Measurements from ENCODE around the gene WDR31.
"Not testable (repeated sequence)": the region's sequence is repeated elsewhere in the genome, so short reads cannot be mapped to it uniquely, and the experiment has no call there.

The WDR31 gene

DNA sequence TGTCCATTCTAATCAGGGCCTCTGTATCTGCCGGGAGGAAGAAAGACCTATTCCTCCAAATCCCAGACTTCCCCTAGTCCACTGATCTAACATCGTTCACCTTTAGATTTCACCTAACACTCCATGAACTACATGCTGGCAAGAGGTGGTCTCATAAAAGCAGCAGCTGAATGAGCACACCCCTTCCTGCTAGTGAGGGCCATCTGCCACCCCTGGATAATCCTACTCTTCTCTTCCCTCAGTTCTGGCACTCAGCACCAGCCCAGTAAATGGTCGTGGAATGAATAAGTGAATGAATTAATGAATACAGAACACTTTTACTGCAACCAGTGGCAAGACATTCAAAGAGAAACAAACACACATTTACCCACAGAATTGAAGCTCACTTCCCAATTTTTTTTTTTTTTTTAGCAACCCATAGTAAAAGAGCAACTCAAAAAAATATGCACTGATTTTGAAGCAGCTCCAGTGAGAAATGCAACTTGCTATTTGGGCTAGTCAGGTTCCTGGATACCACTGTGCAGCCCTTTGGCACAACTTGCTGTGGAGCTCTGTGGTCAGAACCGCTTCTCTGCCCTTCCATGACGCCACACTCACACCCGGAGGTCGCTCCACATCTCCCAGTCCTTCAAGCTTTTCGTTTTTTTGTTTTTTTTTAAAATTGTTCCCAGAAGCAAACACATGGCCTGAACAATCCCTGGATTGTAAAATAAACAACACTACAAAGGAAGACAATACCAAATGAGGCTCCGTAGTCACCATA is 43.1 kb downstream of the WDR31 start:
- H4K8ac ChIP-seq (ENCODE audit: low read depth, low read length) = no peak overlapping the region
- H3K4me1 ChIP-seq (ENCODE audit: control insufficient read depth in 2 of 2, insufficient read depth in 1 of 2, low read depth in 1 of 2, low read length in 2 of 2) = no peaks in the 10 kb centered on the region
- no peak overlapping the region for H2BK15ac ChIP-seq (ENCODE audit: low read length)
- no peak overlapping the region for H2BK12ac ChIP-seq (ENCODE audit: low read length)
- H3K79me1 ChIP-seq (ENCODE audit: low read depth, low read length) = no peaks in the 10 kb centered on the region
- H3K27ac ChIP-seq (replicated peaks; ENCODE audit: low read length) = no peak overlapping the region
- H2BK5ac ChIP-seq (ENCODE audit: low read length) = no peak overlapping the region
- DNase-seq (ENCODE audit: low spot score) = no peak
- H3K4me2 ChIP-seq (ENCODE audit: insufficient read depth, low read length, poor library complexity, severe bottlenecking) = no peak overlapping the region
- H3K36me3 ChIP-seq (replicated peaks in 1 of 2; ENCODE audit: control insufficient read depth in 2 of 2, insufficient read depth in 2 of 2, low read length in 2 of 2) = peaks cover 10 to 24% of the 10 kb centered on the region in 2 donors
- H3K4ac ChIP-seq (ENCODE audit: low read length) = no peak overlapping the region
- no peak overlapping the region for H2AK5ac ChIP-seq (ENCODE audit: low read depth, low read length)
- no peak overlapping the region for H4K91ac ChIP-seq (ENCODE audit: low read depth, low read length, poor library complexity)
- WGBS, 2 donors (ENCODE audit: extremely low coverage in 2 of 2, insufficient read length in 2 of 2, insufficient replicate concordance in 1 of 2) = no CpG with 5 or more reads among the region's 9 CpGs
- H3K14ac ChIP-seq (ENCODE audit: low read length) = no peak overlapping the region
- H3K27me3 ChIP-seq (ENCODE audit: control insufficient read depth in 3 of 3, insufficient read depth in 3 of 3, low read depth in 1 of 3, low read length in 3 of 3) = no peaks in the 10 kb centered on the region
- no peak overlapping the region for H3K4me3 ChIP-seq (ENCODE audit: low read length in 2 of 2)
- no peak overlapping the region for H3K9ac ChIP-seq (ENCODE audit: low read depth, low read length, poor library complexity)
- H2AFZ ChIP-seq (ENCODE audit: low read length) = no peak overlapping the region
- no peak overlapping the region for H3K23ac ChIP-seq (ENCODE audit: low read depth, low read length, poor library complexity)
- H3K18ac ChIP-seq (ENCODE audit: low read length) = no peak overlapping the region
- H3K9me3 ChIP-seq (replicated peaks in 1 of 2; ENCODE audit: control insufficient read depth in 2 of 2, insufficient read depth in 1 of 2, low read depth in 1 of 2, low read length in 2 of 2) = no peaks in the 10 kb centered on the region
- no peak overlapping the region for H2BK120ac ChIP-seq (ENCODE audit: low read depth, low read length)

DNA sequence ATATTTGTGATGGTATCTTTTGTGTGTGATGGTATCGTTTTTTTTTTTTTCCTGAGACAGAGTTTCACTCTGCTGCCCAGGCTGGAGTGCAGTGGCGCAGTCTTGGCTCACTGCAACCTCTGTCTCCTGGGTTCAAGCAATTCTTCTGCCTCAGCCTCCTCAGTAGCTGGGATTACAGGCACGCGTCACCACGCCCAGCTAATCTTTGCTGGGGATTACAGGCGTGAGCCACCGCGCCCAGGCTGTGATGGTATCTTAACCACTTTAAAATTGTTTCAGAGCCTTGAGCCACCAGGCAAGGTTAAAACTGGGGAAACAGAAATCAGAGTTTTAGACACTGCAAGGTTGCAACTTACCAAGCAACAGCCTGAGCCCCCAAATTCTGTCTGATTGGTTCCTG is 43.8 kb downstream of the WDR31 start:
- H3K9ac ChIP-seq (ENCODE audit: low read depth, low read length, poor library complexity); H2AFZ ChIP-seq (ENCODE audit: low read length); H2AK5ac ChIP-seq (ENCODE audit: low read depth, low read length); H4K8ac ChIP-seq (ENCODE audit: low read depth, low read length); H3K27me3 ChIP-seq (ENCODE audit: control insufficient read depth in 3 of 3, insufficient read depth in 3 of 3, low read depth in 1 of 3, low read length in 3 of 3); H2BK120ac ChIP-seq (ENCODE audit: low read depth, low read length); H2BK15ac ChIP-seq (ENCODE audit: low read length); H3K4ac ChIP-seq (ENCODE audit: low read length); H3K4me3 ChIP-seq (ENCODE audit: low read length in 2 of 2); H3K79me1 ChIP-seq (ENCODE audit: low read depth, low read length); DNase-seq (ENCODE audit: low spot score); H3K18ac ChIP-seq (ENCODE audit: low read length); H3K4me2 ChIP-seq (ENCODE audit: insufficient read depth, low read length, poor library complexity, severe bottlenecking); H2BK12ac ChIP-seq (ENCODE audit: low read length); H3K4me1 ChIP-seq (ENCODE audit: control insufficient read depth in 2 of 2, insufficient read depth in 1 of 2, low read depth in 1 of 2, low read length in 2 of 2); H3K27ac ChIP-seq (replicated peaks; ENCODE audit: low read length); H3K14ac ChIP-seq (ENCODE audit: low read length); H3K23ac ChIP-seq (ENCODE audit: low read depth, low read length, poor library complexity); H4K91ac ChIP-seq (ENCODE audit: low read depth, low read length, poor library complexity); H2BK5ac ChIP-seq (ENCODE audit: low read length); H3K9me3 ChIP-seq (replicated peaks in 1 of 2; ENCODE audit: control insufficient read depth in 2 of 2, insufficient read depth in 1 of 2, low read depth in 1 of 2, low read length in 2 of 2): not testable (repeated sequence)
- H3K36me3 ChIP-seq (replicated peaks in 1 of 2; ENCODE audit: control insufficient read depth in 2 of 2, insufficient read depth in 2 of 2, low read length in 2 of 2) = peaks cover 15 to 31% of the 10 kb centered on the region in 2 donors
- WGBS, 2 donors (ENCODE audit: extremely low coverage in 2 of 2, insufficient read length in 2 of 2, insufficient replicate concordance in 1 of 2) = no CpG with 5 or more reads among the region's 8 CpGs

DNA sequence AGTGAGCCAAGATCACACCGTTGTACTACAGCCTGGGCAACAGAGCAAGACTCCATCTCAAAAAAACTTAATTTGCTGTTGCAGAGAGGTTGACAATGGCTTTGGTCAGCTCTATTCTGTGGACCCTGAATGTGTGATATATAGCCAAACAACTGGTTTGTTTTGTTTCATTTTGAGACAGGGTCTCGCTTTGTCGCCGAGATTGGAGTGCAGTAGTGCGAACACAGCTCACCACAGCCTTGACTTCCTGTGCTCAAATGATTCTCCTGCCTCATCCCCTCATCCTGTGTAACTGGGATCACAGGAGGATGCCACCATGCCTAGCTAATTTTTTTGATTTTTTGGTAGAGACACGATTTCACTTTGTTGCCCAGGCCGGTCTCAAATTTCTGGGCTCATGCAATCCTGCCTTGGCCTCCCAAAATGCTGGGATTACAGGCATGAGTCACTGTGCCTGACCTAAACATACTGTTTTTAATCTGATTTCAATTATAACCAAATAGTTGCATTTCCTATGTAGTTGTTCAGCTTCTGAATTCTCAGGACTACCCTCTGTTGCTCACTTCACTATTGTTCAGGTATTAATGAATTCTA is 46.7 kb downstream of the WDR31 start:
- Histone ChIP-seq H2AK5ac (ENCODE audit: low read depth, low read length) (no peak overlapping the region), H4K91ac (ENCODE audit: low read depth, low read length, poor library complexity) (no peak overlapping the region), H2BK12ac (ENCODE audit: low read length) (no peak overlapping the region), H2BK15ac (ENCODE audit: low read length) (no peak overlapping the region), H3K36me3 (replicated peaks in 1 of 2; ENCODE audit: control insufficient read depth in 2 of 2, insufficient read depth in 2 of 2, low read length in 2 of 2) (peaks cover 26 to 60% of the 10 kb centered on the region in 2 donors), H3K14ac (ENCODE audit: low read length) (no peak overlapping the region), H3K79me1 (ENCODE audit: low read depth, low read length) (no peaks in the 10 kb centered on the region), H3K9ac (ENCODE audit: low read depth, low read length, poor library complexity) (no peak overlapping the region), H3K4ac (ENCODE audit: low read length) (no peak overlapping the region), H3K27ac (replicated peaks; ENCODE audit: low read length) (no peak overlapping the region), H3K4me2 (ENCODE audit: insufficient read depth, low read length, poor library complexity, severe bottlenecking) (no peak overlapping the region), H3K4me1 (ENCODE audit: control insufficient read depth in 2 of 2, insufficient read depth in 1 of 2, low read depth in 1 of 2, low read length in 2 of 2) (no peaks in the 10 kb centered on the region), H2BK5ac (ENCODE audit: low read length) (no peak overlapping the region), H3K4me3 (ENCODE audit: low read length in 2 of 2) (no peak overlapping the region), H4K8ac (ENCODE audit: low read depth, low read length) (no peak overlapping the region), H3K23ac (ENCODE audit: low read depth, low read length, poor library complexity) (no peak overlapping the region), H3K9me3 (replicated peaks in 1 of 2; ENCODE audit: control insufficient read depth in 2 of 2, insufficient read depth in 1 of 2, low read depth in 1 of 2, low read length in 2 of 2) (no peaks in the 10 kb centered on the region), H3K18ac (ENCODE audit: low read length) (no peak overlapping the region), H2BK120ac (ENCODE audit: low read depth, low read length) (no peak overlapping the region), H2AFZ (ENCODE audit: low read length) (no peak overlapping the region), H3K27me3 (ENCODE audit: control insufficient read depth in 3 of 3, insufficient read depth in 3 of 3, low read depth in 1 of 3, low read length in 3 of 3) (no peaks in the 10 kb centered on the region)
- no peak for DNase-seq (ENCODE audit: low spot score)
- WGBS, 2 donors (ENCODE audit: extremely low coverage in 2 of 2, insufficient read length in 2 of 2, insufficient replicate concordance in 1 of 2) = no CpG with 5 or more reads among the region's 7 CpGs

DNA sequence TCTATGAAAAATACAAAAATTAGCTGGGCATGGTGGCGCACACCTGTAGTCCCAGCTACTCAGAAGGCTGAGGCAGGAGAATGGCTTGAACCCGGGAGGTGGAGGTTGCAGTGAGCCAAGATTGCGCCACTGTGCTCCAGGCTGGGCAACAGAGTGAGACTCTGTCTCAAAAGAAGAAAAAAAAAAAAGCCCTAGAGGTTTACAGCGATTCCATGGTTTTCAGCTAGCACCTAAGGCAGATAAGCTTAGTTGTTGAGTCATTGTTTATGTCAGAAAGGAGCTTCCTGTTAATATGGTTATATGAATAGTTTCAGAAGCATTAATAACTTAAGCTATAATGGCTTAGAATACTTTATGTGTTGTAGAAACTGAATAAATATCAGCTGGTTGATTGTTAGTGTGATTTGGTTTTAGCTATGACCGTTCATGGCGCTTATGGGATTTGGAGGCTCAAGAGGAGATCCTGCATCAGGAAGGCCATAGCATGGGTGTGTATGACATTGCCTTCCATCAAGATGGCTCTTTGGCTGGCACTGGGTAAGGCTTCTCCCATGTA is 49.9 kb downstream of the WDR31 start:
- no peak overlapping the region for H2BK120ac ChIP-seq (ENCODE audit: low read depth, low read length)
- WGBS, 2 donors (ENCODE audit: extremely low coverage in 2 of 2, insufficient read length in 2 of 2, insufficient replicate concordance in 1 of 2) = no CpG with 5 or more reads among the region's 6 CpGs
- no peak overlapping the region for H3K4me3 ChIP-seq (ENCODE audit: low read length in 2 of 2)
- H3K27ac ChIP-seq (replicated peaks; ENCODE audit: low read length) = no peak overlapping the region
- H2BK15ac ChIP-seq (ENCODE audit: low read length) = no peak overlapping the region
- H3K36me3 ChIP-seq (replicated peaks in 1 of 2; ENCODE audit: control insufficient read depth in 2 of 2, insufficient read depth in 2 of 2, low read length in 2 of 2) = peaks cover 40 to 88% of the 10 kb centered on the region in 2 donors
- no peaks in the 10 kb centered on the region for H3K27me3 ChIP-seq (ENCODE audit: control insufficient read depth in 3 of 3, insufficient read depth in 3 of 3, low read depth in 1 of 3, low read length in 3 of 3)
- H3K18ac ChIP-seq (ENCODE audit: low read length) = no peak overlapping the region
- no peak overlapping the region for H2BK12ac ChIP-seq (ENCODE audit: low read length)
- H3K4ac ChIP-seq (ENCODE audit: low read length) = no peak overlapping the region
- no peak overlapping the region for H3K23ac ChIP-seq (ENCODE audit: low read depth, low read length, poor library complexity)
- no peak overlapping the region for H2AFZ ChIP-seq (ENCODE audit: low read length)
- H3K14ac ChIP-seq (ENCODE audit: low read length) = no peak overlapping the region
- H3K9me3 ChIP-seq (replicated peaks in 1 of 2; ENCODE audit: control insufficient read depth in 2 of 2, insufficient read depth in 1 of 2, low read depth in 1 of 2, low read length in 2 of 2) = no peaks in the 10 kb centered on the region
- H3K4me2 ChIP-seq (ENCODE audit: insufficient read depth, low read length, poor library complexity, severe bottlenecking) = no peak overlapping the region
- DNase-seq (ENCODE audit: low spot score) = no peak
- no peak overlapping the region for H4K8ac ChIP-seq (ENCODE audit: low read depth, low read length)
- no peak overlapping the region for H2AK5ac ChIP-seq (ENCODE audit: low read depth, low read length)
- no peaks in the 10 kb centered on the region for H3K4me1 ChIP-seq (ENCODE audit: control insufficient read depth in 2 of 2, insufficient read depth in 1 of 2, low read depth in 1 of 2, low read length in 2 of 2)
- no peak overlapping the region for H2BK5ac ChIP-seq (ENCODE audit: low read length)
- H4K91ac ChIP-seq (ENCODE audit: low read depth, low read length, poor library complexity) = no peak overlapping the region
- no peaks in the 10 kb centered on the region for H3K79me1 ChIP-seq (ENCODE audit: low read depth, low read length)
- H3K9ac ChIP-seq (ENCODE audit: low read depth, low read length, poor library complexity) = no peak overlapping the region
